ENCODE data around the gene SMCO3.

- no peak for TF ChIP-seq CTCF (IDR thresholded peaks at IDR 0.05)
- no peak for TF ChIP-seq POLR2A (IDR thresholded peaks at IDR 0.05)
Measured at GRCh38 chr12:14785568-14785967, 28.4 kb downstream of the SMCO3 start.
